Liver (tissue), 9 donors: ENCODE data around the gene EFCC1. TPM values are rescaled to one million over a fixed set of nuclear protein-coding genes. Genes with fewer than 3 reads are reported as not detected.

Source experiments
- DNase-seq: peaks from one replicate; pipeline ENCODE4 v3.0.0-alpha.2; 2017; ENCODE audit warnings: low spot score
- H3K27ac ChIP-seq, 2 donors: one replicate each; pipeline ENCODE4 v1.7.0; 2013; ENCODE audit warnings: inconsistent platforms in 2 of 2, low read length in 2 of 2, control low read depth in 1 of 2, low read depth in 1 of 2, mild to moderate bottlenecking in 1 of 2
- H3K27me3 ChIP-seq, 4 donors: one replicate each; pipeline versions ENCODE4 v1.6.1 to v1.7.0; 2013; ENCODE audit warnings: low read length in 3 of 4, inconsistent platforms in 1 of 4, mild to moderate bottlenecking in 1 of 4, moderate library complexity in 1 of 4; ENCODE audit not compliant: control insufficient read depth in 4 of 4, insufficient read depth in 4 of 4
- H3K36me3 ChIP-seq, 4 donors: one replicate each; pipeline versions ENCODE4 v1.6.1 to v1.7.0; 2013; ENCODE audit warnings: low read length in 3 of 4, mild to moderate bottlenecking in 3 of 4, low read depth in 1 of 4, moderate library complexity in 1 of 4; ENCODE audit not compliant: control insufficient read depth in 4 of 4, insufficient read depth in 3 of 4
- H3K4me1 ChIP-seq, 4 donors: one replicate each; pipeline versions ENCODE4 v1.6.1 to v1.7.0; 2013; ENCODE audit warnings: low read length in 3 of 4, mild to moderate bottlenecking in 3 of 4, moderate library complexity in 1 of 4; ENCODE audit not compliant: control insufficient read depth in 4 of 4, insufficient read depth in 4 of 4
- H3K4me3 ChIP-seq, 3 donors: one replicate each; pipeline versions ENCODE4 v1.6.1 to v1.7.0; 2013; ENCODE audit warnings: low read length in 3 of 3, control low read depth in 1 of 3, low read depth in 1 of 3, mild to moderate bottlenecking in 1 of 3
- H3K9ac ChIP-seq, 2 donors: one replicate each; pipeline ENCODE4 v1.7.0; 2013; ENCODE audit warnings: low read length in 2 of 2, mild to moderate bottlenecking in 2 of 2, moderate library complexity in 2 of 2, control low read depth in 1 of 2, low read depth in 1 of 2
- H3K9me3 ChIP-seq, 4 donors: one replicate each; pipeline versions ENCODE4 v1.6.1 to v1.7.0; 2013; ENCODE audit warnings: low read length in 3 of 4; ENCODE audit not compliant: control insufficient read depth in 4 of 4
- EGR1 ChIP-seq, 2 donors: IDR thresholded peaks; 2 replicates each; pipeline ENCODE4 v1.6.1; 2016 to 2018; ENCODE audit warnings: antibody characterized with exemption in 2 of 2, low read depth in 2 of 2
- FOXA1 ChIP-seq: IDR thresholded peaks from 2 replicates; pipeline ENCODE4 v1.6.1; 2016; ENCODE audit warnings: antibody characterized with exemption
- FOXA2 ChIP-seq: IDR thresholded peaks from 2 replicates; pipeline ENCODE4 v1.6.1; 2016; ENCODE audit warnings: antibody characterized with exemption
- GABPA ChIP-seq, 2 donors: IDR thresholded peaks in 1 of 2; conservative IDR thresholded peaks in 1 of 2; 2 replicates each; pipeline ENCODE4 v1.6.1; 2016; ENCODE audit warnings: antibody characterized with exemption in 2 of 2, mild to moderate bottlenecking in 1 of 2, moderate library complexity in 1 of 2
- HNF4A ChIP-seq, 2 donors: conservative IDR thresholded peaks; 2 replicates each; pipeline ENCODE4 v1.6.1; 2016; ENCODE audit warnings: antibody characterized with exemption in 2 of 2, mild to moderate bottlenecking in 2 of 2
- HNF4G ChIP-seq: IDR thresholded peaks from 2 replicates; pipeline ENCODE4 v1.6.1; 2016; ENCODE audit warnings: antibody characterized with exemption
- JUND ChIP-seq, 2 donors: IDR thresholded peaks; 2 replicates each; pipeline ENCODE4 v1.6.1; 2016; ENCODE audit warnings: antibody characterized with exemption in 2 of 2
- MAX ChIP-seq: IDR thresholded peaks from 2 replicates; pipeline ENCODE4 v1.6.1; 2016; ENCODE audit warnings: antibody characterized with exemption
- NR2F2 ChIP-seq: IDR thresholded peaks from 2 replicates; pipeline ENCODE4 v1.6.1; 2016; ENCODE audit warnings: antibody characterized with exemption
- RAD21 ChIP-seq, 2 donors: IDR thresholded peaks; 2 replicates each; pipeline ENCODE4 v1.6.1; 2016; ENCODE audit warnings: antibody characterized with exemption in 2 of 2, mild to moderate bottlenecking in 2 of 2
- REST ChIP-seq: IDR thresholded peaks from 2 replicates; pipeline ENCODE4 v1.6.1; 2016; ENCODE audit warnings: antibody characterized with exemption, mild to moderate bottlenecking
- RXRA ChIP-seq, 2 donors: IDR thresholded peaks; 2 replicates each; pipeline ENCODE4 v1.6.1; 2017 to 2018; ENCODE audit warnings: antibody characterized with exemption in 2 of 2, mild to moderate bottlenecking in 1 of 2
- SP1 ChIP-seq: IDR thresholded peaks from 2 replicates; pipeline ENCODE4 v1.6.1; 2018; ENCODE audit warnings: antibody characterized with exemption, mild to moderate bottlenecking
- TAF1 ChIP-seq: conservative IDR thresholded peaks from 2 replicates; pipeline ENCODE4 v1.6.1; 2016; ENCODE audit warnings: antibody characterized with exemption, mild to moderate bottlenecking
- YY1 ChIP-seq: IDR thresholded peaks from 2 replicates; pipeline ENCODE4 v1.6.1; 2016; ENCODE audit warnings: antibody characterized with exemption, mild to moderate bottlenecking
- WGBS: extraction: QIAGEN DNeasy Blood & Tissue Kit; methylation state at CpG from one replicate; pipeline ENCODE4 v1.1.7; 2013; 5-methylcytosine and 5-hydroxymethylcytosine counted together
- polyA plus RNA-seq, 2 donors: library from polyadenylated mRNA; stranded (reverse) in 1 of 2; unstranded in 1 of 2; fragments of 200-250 nt in 1 of 2; fragments of >200 nt in 1 of 2; fragmentation: Nextera tagmentation in 1 of 2; extraction: Ambion mirVana in 1 of 2; gene quantifications; one replicate each; pipeline versions ENCODE4 v1.2.1 to v1.2.3, GENCODE V29; 2013 to 2015
- total RNA-seq, 2 donors: library from RNA; depleted of rRNA; stranded (reverse); fragments of >200 nt; gene quantifications; one replicate each; pipeline ENCODE4 v1.2.3, GENCODE V29; 2014
- TF ChIP-seq, protein P1 (sequence below): IDR thresholded peaks from 2 replicates; pipeline ENCODE4 v1.6.1; 2016; ENCODE audit warnings: antibody characterized with exemption
- TF ChIP-seq, protein P2 (sequence below): fragments of 150-350 bp; IDR thresholded peaks from 2 replicates; pipeline ENCODE4 v1.5.1; 2017; ENCODE audit warnings: improper control_type of control experiment, low read depth, low read length; ENCODE audit not compliant: missing input control
- TF ChIP-seq, protein P3 (sequence below): IDR thresholded peaks from 2 replicates; pipeline ENCODE4 v1.6.1; 2016; ENCODE audit warnings: antibody characterized with exemption
- donor health status: healthy.
- donor health status: healthy.
- donor health status: healthy.
- donor health status: healthy.
- donor health status: healthy.

EFCC1 gene
- total and polyA plus RNA-seq, 4 donors = 0.08 to 1.0 (median 0.24) TPM

DNA sequence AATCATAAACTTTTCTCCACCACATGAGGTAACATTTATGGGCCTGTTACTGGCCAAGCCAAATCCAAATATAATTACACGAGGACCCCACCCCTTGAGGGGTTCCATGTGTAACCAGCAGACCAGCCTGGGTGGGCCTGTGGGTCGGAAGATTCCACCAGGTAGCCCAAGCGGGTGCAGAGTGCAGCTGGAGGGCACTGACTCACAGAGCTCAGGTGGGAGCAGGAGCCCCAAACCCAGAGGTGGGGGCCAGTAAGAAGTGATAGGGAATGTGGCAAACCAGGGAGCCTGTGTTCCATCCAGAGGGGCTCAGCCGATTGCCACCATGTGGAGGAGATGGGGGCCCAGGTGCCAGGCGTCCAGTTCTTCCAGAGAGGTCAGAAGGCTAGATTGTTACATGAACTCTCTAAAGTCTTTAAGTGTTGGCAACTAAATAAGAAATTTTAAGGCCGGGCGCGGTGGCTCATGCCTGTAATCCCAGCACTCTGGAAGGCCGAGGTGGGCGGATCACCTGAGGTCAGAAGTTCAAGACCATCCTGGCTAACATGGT, 62.1 kb downstream of the EFCC1 start:
- no peak overlapping the region for H3K27ac ChIP-seq
- H3K9ac ChIP-seq = no peak overlapping the region
- TF ChIP-seq RXRA (IDR thresholded peaks at IDR 0.05) = no peak
- no peak for TF ChIP-seq GABPA (IDR thresholded peaks at IDR 0.05 in 1 of 2, conservative IDR thresholded peaks at IDR 0.05 in 1 of 2)
- TF ChIP-seq SP1 = no peak
- TF ChIP-seq TAF1 = no peak
- TF ChIP-seq RAD21 (IDR thresholded peaks at IDR 0.05) = no peak
- TF ChIP-seq, protein P1, sequence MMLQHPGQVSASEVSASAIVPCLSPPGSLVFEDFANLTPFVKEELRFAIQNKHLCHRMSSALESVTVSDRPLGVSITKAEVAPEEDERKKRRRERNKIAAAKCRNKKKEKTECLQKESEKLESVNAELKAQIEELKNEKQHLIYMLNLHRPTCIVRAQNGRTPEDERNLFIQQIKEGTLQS = no peak
- TF ChIP-seq HNF4G = no peak
- no peak for TF ChIP-seq FOXA1
- TF ChIP-seq FOXA2 = no peak
- TF ChIP-seq HNF4A (conservative IDR thresholded peaks at IDR 0.05) = no peak
- TF ChIP-seq, protein P2, sequence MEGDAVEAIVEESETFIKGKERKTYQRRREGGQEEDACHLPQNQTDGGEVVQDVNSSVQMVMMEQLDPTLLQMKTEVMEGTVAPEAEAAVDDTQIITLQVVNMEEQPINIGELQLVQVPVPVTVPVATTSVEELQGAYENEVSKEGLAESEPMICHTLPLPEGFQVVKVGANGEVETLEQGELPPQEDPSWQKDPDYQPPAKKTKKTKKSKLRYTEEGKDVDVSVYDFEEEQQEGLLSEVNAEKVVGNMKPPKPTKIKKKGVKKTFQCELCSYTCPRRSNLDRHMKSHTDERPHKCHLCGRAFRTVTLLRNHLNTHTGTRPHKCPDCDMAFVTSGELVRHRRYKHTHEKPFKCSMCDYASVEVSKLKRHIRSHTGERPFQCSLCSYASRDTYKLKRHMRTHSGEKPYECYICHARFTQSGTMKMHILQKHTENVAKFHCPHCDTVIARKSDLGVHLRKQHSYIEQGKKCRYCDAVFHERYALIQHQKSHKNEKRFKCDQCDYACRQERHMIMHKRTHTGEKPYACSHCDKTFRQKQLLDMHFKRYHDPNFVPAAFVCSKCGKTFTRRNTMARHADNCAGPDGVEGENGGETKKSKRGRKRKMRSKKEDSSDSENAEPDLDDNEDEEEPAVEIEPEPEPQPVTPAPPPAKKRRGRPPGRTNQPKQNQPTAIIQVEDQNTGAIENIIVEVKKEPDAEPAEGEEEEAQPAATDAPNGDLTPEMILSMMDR = no peak
- no peak for TF ChIP-seq REST
- no peak for TF ChIP-seq JUND (IDR thresholded peaks at IDR 0.05)
- TF ChIP-seq, protein P3, sequence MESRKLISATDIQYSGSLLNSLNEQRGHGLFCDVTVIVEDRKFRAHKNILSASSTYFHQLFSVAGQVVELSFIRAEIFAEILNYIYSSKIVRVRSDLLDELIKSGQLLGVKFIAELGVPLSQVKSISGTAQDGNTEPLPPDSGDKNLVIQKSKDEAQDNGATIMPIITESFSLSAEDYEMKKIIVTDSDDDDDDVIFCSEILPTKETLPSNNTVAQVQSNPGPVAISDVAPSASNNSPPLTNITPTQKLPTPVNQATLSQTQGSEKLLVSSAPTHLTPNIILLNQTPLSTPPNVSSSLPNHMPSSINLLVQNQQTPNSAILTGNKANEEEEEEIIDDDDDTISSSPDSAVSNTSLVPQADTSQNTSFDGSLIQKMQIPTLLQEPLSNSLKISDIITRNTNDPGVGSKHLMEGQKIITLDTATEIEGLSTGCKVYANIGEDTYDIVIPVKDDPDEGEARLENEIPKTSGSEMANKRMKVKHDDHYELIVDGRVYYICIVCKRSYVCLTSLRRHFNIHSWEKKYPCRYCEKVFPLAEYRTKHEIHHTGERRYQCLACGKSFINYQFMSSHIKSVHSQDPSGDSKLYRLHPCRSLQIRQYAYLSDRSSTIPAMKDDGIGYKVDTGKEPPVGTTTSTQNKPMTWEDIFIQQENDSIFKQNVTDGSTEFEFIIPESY = no peak
- TF ChIP-seq EGR1 (IDR thresholded peaks at IDR 0.05; ENCODE audit: low read depth in 2 of 2) = no peak
- no peak for TF ChIP-seq YY1
- no peak for TF ChIP-seq MAX
- no peak for TF ChIP-seq NR2F2
- 87% methylated on average over 10 of the region's 10 CpGs for WGBS
- no peak for DNase-seq
- peaks cover 2 to 8% (median 7%) of the 10 kb centered on the region in 4 donors for H3K4me1 ChIP-seq
- no peaks in the 10 kb centered on the region for H3K27me3 ChIP-seq
- H3K4me3 ChIP-seq = no peak overlapping the region
- H3K36me3 ChIP-seq = no peaks in the 10 kb centered on the region
- no peaks in the 10 kb centered on the region for H3K9me3 ChIP-seq
